Prostate gland (tissue), 2 donors: ENCODE results near the gene TMEM231.

Source experiments
- POLR2A ChIP-seq: fragments of 450-650 bp; IDR thresholded peaks from one replicate; pipeline ENCODE4 v1.6.1; 2016; ENCODE audit warnings: antibody characterized with exemption, mild to moderate bottlenecking
- TF ChIP-seq, protein P1 (sequence below), 4 experiments: fragments of 200-600 bp in 2 of 4; fragments of 450-650 bp in 2 of 4; sonication (generic) in 2 of 4; IDR thresholded peaks; 1 replicate in 3 of 4; 2 replicates in 1 of 4; pipeline ENCODE4 v1.5.1; 2016 to 2019; ENCODE audit warnings: antibody characterized with exemption in 4 of 4, mild to moderate bottlenecking in 2 of 4, moderate library complexity in 2 of 4

GRCh38 chr16:75503801-75504200 is 52.3 kb downstream of the TMEM231 start:
- TF ChIP-seq POLR2A, result no peak
- TF ChIP-seq, protein P1, sequence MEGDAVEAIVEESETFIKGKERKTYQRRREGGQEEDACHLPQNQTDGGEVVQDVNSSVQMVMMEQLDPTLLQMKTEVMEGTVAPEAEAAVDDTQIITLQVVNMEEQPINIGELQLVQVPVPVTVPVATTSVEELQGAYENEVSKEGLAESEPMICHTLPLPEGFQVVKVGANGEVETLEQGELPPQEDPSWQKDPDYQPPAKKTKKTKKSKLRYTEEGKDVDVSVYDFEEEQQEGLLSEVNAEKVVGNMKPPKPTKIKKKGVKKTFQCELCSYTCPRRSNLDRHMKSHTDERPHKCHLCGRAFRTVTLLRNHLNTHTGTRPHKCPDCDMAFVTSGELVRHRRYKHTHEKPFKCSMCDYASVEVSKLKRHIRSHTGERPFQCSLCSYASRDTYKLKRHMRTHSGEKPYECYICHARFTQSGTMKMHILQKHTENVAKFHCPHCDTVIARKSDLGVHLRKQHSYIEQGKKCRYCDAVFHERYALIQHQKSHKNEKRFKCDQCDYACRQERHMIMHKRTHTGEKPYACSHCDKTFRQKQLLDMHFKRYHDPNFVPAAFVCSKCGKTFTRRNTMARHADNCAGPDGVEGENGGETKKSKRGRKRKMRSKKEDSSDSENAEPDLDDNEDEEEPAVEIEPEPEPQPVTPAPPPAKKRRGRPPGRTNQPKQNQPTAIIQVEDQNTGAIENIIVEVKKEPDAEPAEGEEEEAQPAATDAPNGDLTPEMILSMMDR (IDR thresholded peaks at IDR 0.05), result no peak
